NCI-H146 (cell line): Measurements from ENCODE around the gene SEC61A1.

ENCODE experiments used
- DNase-seq: peaks from one replicate; lab custom pipeline; 2025; lab: John Stamatoyannopoulos, UW

The SEC61A1 gene

GRCh38 chr3:128113817-128114794, 61.9 kb downstream of the SEC61A1 start:
- DNase-seq: no peak
